GM19452 (cell line): Measurements from ENCODE around the gene PLA1A.
A peak's percentile ranks its signal among the peaks of the same experiment; 100 is the strongest.
"Not testable (repeated sequence)": the region's sequence is repeated elsewhere in the genome, so short reads cannot be mapped to it uniquely, and the experiment has no call there.

Source experiments
- ATAC-seq: cut with Tn5 transposase; IDR thresholded peaks from one replicate; pipeline ENCODE4 v1.9.1; 2021; ENCODE audit not compliant: unreplicated experiment

The PLA1A gene

GRCh38 chr3:119579366-119580066 lies 18.2 kb upstream of the PLA1A start, which contains the start of gene ADPRH:
Gene ADPRH (plus strand): TSS chr3:119579492. CDS start chr3:119582170, 2,678 bp downstream.
- ATAC-seq, result peak; percentile 63

GRCh38 chr3:119580067-119580760 lies 17.5 kb upstream of the PLA1A start:
- peak; percentile 73 for ATAC-seq

GRCh38 chr3:119582178-119582577 lies 15.5 kb upstream of the PLA1A start:
- ATAC-seq, result no peak

- ATAC-seq, result no peak
Measured at GRCh38 chr3:119585208-119585607, 12.5 kb upstream of the PLA1A start.

DNA sequence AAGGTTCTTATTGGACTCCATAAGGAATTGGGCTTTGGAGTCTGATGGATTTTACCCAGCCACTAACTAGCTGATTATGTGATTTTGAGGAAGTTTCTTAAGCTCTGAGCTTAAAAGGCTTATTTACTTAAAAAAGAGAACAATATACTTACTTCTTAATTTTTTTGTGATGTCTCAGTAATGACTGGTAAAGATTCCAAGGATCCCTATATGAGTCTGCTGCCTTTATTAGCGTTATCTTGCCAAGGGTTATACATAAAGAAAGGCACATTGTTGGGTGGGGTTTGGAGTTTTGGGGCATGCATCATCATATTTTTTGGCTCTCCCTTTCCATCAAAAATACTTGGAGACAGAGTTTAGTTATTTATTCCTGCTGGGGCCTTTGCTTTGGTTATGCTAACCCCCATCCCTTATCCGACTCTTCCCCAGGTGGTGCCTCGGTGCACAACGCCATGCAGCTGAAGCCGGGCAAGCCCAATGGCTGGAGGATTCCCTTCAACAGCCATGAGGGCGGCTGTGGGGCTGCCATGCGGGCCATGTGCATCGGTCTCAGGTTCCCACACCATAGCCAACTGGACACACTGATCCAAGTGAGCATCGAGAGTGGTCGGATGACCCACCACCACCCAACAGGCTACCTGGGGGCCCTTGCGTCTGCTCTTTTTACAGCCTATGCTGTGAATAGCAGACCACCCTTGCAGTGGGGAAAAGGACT lies 11.7 kb upstream of the PLA1A start:
- no peak for ATAC-seq

DNA sequence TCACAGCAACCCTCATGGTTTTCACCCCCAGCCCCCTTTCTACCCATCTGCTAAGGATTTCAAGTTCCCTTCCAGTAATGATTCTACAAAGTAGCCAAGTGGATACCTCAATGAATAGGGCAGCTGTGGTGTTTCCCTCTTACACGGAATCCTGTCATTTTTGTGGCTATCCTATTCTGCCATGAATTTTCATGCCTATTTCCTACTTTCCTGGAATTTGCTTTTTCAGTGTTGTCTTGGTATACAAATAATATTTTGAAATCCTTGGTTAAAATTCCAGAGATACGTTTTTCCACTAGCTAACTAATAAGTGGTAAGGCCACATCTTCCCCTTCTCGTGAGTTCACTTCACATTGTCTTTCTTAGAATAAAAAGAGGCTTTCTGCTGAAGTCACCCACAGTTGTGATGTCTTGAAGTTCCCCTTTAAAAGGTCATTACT lies 10.9 kb upstream of the PLA1A start:
- no peak for ATAC-seq

GRCh38 chr3:119588112-119588511 lies 9.6 kb upstream of the PLA1A start:
- no peak for ATAC-seq

DNA sequence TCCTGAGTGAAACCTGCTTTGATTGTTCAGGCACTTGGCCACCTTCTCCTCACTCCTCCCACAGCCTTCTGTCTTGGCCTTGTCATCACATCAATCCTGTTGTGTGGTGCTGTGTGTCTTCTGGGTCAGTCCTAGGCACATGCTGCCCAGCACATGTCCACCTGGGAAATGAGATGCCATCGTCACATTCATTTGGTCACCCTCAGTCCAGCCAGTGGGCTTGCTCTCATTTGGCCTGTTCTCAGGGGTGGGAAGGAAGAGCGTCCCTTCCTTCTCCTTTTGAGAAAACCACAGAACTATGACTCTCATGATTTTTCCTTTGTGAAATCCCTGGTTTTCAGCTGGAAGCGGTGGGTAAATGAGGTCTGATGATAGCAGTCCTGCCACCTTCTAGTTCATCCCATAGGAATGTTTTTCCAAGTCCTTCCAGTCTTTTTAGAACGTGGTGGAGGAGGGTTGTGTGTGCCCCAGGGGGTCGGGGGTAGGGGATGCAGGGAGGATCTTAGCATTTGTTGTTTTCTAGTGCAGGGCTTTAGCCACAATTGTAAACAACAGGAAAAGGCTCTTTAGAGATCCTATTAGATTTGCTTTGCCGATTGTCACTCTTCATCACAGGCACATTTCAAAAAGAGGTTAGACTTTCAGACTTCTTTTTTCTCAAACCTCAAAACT lies 8.4 kb upstream of the PLA1A start:
- ATAC-seq, result no peak

DNA sequence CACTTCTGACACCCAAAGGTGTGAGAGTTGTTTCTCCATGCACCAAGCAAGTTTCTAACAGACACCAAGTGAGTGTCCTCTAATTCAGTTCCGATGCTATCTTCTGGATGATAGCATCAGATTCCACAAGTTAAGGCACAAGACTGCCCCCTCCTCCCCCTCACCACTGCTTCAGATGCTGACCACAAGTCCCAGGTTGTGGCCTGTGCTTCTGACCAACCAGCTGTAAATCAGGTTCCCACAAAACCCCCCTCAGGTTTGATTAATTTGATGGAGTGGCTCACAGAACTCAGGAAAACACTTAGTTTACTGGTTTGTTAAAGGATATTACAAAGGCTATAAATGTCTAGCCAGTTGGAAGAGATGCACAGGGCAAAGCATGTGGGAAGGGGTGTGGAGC lies 7.0 kb upstream of the PLA1A start:
- ATAC-seq, result no peak

DNA sequence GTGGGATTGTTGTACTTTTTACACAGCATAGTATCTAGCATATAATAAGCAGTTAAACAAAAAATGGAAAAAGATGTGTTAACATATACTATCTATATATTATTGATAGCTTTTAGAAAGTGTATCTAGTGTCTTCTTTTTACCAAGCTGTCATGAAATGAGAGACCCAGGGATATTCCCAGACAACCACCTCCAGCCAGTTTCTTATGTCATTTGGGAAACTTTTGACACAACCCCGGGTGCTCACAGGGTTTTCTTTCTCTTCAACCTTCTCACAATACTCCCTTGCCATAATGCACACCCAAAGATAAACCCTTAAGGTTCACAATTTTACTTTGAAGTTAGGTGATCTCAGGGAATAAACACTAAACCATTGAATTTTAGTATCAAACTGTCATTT lies 4.8 kb upstream of the PLA1A start:
- ATAC-seq, result no peak

GRCh38 chr3:119594066-119594465 lies 3.6 kb upstream of the PLA1A start:
- no peak for ATAC-seq

GRCh38 chr3:119594929-119595328 lies 2.8 kb upstream of the PLA1A start:
- not testable (repeated sequence) for ATAC-seq

DNA sequence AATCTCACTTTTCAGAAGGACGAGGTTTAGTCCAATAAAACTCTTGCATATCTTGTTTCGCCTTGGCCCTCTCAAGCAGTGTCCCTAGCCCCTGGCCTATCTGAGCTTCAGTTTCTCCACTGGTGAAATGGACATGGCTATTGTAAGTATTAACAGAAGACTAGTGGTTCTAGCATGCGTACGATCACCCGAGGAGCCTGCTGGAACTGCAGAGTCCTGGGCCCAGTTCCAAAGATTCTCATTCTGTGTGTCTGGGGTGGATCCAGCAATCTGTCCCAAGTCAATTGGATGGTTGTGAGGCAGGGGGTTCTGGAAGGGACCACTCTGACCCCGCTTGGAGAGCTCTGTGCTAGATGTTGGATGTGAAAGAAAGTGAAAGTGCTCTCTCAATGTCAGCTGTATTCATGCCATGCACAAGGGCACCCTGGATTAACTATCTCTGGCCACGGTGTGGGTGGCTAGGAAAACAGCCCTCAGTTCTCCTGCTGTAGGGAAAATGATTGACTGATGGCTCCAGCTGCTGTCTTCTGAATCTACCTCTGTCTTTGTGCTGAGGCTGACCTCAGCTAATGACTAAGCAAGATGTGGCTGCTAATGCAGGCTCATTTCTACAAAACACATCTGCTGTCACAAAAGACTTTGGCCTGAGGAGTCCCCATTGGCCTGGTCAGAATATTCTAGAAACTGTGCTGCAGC lies 1.9 kb upstream of the PLA1A start:
- ATAC-seq, result no peak

DNA sequence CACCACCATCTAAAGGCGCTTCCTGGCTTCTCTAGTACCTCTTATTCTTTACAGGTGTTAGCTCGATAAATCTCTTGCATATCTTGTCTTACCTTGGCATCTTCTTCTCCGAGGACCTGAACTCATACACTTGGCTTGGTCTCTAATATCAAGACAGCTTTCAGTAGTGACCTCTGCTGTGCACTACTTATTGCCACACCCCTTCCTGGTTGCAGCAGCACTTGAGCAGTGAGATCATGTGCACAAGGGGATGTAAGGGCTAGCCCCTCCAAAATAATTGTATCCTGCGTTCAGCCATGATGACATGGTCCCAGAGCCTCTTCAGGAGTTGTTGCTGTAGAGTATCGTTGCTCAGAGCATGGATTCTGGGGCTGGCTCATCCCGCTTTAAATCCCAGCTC lies 1.3 kb upstream of the PLA1A start:
- no peak for ATAC-seq

GRCh38 chr3:119598410-119599098 lies 869 bp downstream of the PLA1A start:
- ATAC-seq, result peak; percentile 47

DNA sequence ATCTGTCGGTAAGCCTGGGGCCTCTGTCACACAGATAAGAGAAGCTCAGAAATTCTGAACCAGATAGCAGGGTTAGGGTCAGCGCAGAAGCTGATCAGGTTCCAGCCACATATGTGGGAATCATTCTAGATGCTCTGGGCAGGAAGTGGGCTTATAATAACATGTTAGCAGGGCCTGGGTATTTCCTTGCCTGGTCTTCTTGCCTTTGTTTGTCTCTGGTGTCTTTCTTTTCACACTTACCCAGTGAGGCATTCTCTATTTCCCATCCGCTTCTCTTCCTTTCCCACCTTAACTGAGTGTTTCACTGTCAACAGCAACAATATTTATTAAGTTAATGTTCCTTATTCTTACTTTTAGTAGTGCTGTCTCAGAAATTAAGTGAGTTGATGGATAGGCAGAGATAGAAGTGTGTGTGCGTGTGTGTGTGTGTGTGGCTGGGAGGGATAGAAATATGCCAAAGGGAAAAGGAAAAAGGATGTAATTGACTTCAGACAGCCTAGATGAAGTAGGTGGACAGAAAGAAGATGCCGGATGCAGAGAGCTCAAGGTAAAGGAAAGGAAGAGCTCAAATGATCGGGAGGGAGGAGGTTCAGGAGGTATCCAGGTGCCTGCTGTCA lies 2.0 kb downstream of the PLA1A start:
- no peak for ATAC-seq

- peak; percentile 73 for ATAC-seq
Measured at GRCh38 chr3:119600732-119601131, 3.0 kb downstream of the PLA1A start.

GRCh38 chr3:119601154-119601553 lies 3.5 kb downstream of the PLA1A start:
- no peak for ATAC-seq

DNA sequence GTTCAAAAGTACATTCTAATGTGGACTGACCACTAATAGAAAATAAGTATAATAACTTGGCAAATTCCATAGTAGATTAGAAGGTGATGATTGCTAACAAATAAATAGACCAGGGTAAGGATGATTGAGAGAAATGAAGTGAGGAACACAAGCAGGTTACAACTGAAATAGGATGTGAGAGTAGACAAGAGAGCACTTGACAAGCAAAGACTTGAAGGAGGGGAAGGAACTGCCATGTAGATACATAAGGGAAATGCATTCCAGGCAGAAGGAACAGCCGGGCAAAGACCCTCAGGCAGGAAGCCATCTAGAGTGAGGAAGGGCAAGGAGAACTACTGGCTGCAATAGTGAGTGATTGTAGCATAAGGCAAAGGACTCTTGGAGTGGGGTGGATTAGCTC lies 5.0 kb downstream of the PLA1A start:
- ATAC-seq, result no peak

GRCh38 chr3:119604878-119605277 lies 7.2 kb downstream of the PLA1A start:
- no peak for ATAC-seq
